ENCODE measurements around the gene ATF6.

The ATF6 gene

DNA sequence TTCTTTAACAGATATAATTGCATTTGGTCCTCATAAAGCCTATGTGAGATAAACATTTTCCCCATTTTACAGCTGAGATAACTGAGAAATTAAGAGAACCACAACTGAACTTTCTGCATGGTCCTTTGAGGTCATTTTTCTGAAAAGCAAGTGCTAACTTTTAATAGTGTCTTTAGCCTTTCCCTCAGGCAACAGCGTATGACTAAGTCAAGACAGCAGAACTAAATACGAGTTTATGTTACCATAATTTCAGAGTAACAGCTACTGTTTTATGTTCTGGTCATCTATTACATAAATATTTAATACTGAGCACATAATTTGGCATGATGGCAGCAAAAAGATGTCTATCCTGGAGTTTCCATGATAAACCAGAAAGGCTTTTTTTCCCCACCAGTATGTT lies 161.9 kb downstream of the ATF6 start:
- in situ Hi-C loops (cut with MboI; ENCODE audit: low sequenced_read_pairs) = no loop called here

DNA sequence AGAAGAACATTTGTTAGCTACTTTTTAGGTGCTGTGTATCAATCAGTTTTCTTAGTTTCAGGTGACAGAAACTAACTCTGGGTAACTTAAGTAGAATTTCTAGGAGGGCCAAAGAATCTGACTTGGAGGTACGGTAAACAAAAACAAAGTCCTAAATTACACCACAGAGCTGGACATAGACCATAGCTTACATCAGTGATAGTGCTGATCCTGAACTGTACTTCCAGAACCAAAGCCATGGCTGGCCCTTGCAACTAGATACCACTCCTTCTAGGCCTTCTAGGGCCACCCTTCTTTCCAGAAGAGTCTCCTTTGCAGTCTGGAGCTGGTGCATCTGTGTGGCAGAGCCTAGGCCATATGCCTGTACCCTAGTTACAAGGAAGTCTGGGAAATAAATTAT lies 163.0 kb downstream of the ATF6 start:
- in situ Hi-C loops (cut with MboI; ENCODE audit: low sequenced_read_pairs) = no loop called here

DNA sequence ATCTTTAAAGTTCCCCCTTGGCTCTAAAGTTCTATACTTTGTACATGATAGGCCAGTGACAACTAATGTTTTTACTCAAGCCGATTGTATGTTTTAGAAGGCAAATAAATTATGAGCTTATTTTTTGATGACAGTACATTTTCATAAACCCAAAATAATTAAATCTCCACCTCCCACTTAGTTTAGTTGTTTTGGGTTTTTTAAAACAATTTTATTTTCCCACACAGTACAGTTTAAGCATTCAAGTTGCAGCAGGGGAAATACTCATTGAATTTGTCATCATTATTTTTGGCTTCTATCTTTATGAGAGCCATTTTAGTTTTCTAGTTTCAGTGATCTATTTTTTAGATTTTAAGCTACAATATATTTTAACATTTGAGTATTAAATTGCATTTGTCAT lies 163.9 kb downstream of the ATF6 start:
- in situ Hi-C loops (cut with MboI; ENCODE audit: low sequenced_read_pairs) = no loop called here

DNA sequence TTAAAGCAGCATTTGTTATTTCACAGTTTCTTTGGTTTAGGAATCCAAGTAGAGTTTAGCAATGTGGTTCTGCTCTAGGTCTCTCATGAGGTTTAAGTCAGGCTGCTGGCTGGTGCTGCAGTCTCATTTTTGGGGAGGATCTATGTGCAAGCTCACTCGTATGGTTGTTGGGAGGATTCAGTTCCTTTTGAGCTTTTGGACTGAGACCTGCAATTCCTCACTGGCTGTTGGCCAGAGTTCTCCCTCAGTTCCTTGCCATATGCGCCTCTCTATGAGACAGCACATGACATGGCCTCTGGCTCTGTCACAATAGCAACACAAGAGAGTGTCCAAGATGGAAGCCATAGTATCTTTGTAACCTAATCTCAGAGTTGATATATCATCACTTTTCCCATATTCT lies 166.5 kb downstream of the ATF6 start:
- in situ Hi-C loops (cut with MboI; ENCODE audit: low sequenced_read_pairs) = no loop called here

DNA sequence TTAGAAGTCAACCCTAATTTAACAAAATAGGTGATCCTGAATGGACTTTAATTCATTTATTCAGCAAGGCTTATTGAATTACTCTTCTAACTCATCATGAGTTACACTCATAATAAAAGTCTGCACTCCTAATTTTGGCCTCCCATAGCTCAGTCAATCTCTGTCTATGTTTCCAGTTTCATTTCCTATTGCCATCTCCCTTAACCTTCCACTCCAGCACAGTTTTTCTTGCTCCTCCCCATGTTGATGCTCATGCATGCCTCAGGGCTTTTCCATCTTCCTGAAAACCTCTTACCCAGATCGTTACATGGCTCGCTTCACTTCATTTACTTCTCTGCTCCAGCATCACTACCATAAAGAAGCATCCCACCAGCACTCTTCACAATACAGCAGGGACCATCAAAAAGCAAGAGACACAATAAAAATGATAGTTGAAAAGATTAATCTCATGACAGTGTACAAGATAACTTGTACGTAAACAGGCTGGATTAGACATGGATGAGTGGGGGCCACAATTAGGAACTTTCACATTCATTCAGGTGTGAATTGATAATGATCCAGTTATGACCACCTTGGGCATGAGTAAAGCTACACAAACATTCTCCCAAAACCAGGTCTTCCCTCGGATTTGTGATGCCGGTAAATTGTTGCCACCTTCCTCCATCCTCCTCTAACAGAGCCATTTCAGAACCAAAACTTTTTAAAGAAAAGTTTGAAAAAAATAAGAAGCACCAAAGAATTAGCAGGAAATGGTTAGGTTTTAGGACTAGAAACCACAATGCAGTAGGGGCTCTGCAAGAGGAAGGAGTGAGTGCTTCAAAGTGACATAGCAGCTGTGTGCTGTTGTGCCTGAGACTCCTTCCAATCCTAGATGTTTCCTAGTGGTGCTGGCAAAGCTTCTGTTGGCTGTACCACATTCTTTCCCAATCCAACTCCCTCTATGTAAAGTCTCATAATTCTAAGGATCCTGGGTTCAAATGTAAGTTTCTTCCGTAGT lies 167.8 kb downstream of the ATF6 start:
- in situ Hi-C loops (cut with MboI; ENCODE audit: low sequenced_read_pairs) = no loop called here

DNA sequence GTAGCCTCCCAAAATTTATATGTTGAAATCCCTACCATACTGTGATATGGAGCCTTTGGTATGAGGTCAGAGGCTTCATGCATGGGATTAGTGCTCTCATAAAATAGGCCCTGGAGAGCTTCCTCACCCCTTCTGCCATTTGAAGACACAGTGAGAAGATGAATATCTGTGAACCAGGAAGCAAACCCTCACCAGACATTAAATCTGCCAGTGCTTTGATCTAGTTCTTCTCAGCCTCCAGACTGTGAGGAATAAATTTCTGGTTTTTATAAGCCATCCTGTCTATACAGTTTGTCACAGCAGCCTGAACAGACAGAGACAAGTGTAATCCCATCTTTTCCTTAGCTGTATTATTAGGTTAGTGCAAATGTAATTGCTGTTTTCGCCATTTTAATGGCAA lies 169.1 kb downstream of the ATF6 start:
- in situ Hi-C loops (cut with MboI; ENCODE audit: low sequenced_read_pairs) = no loop called here

DNA sequence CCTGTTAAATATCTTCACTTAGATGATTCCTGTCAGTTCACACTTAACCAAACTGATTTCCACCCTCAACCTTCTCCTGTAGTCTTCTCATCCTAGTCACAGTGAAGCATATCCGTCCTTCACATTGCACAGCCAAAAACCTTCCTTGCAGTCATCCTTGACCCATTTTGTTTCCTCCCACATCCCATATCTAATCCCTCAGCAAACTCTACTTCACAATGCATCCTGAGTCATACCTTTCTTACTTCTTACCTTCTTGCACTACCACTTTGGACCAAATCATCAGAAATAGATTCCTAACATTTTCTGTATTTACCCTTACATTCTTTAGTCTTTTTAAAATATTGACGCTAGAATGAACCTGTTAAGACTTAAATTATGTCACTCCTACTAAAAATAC lies 170.7 kb downstream of the ATF6 start:
- in situ Hi-C loops (cut with MboI; ENCODE audit: low sequenced_read_pairs) = no loop called here

DNA sequence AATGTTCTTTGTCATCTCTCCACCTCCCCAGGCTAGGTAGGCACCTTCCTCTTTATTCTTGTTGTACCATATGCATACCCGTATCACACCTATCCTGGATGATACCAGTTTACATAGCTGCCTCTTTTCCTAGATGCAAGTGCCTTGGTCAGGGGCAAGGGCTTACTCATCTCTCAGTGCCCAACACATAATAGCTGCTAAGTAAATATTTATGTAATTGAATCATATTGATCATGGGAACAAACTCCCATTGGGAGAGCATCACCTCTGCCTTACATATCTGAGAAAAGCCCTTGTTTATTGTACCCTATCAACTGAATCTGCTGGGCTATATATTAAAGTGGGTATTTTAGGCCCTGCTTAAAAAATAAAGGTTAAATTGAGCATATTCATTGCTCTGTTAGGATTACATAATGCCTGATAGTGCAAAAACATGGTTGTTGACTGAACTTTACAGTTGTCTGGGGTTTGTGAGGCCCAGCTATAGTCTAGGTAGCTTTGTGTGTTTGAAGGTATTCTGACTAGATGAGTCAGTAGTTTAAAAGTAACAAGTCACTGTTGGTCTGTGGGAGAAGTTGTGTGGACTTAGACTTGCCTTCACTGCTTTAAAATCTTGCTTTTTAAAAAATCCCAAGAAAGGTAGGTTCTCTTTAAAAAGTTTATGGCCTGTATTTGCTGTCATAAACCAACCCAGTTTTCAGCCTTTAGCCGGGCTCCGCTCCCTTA lies 174.9 kb downstream of the ATF6 start:
- in situ Hi-C loops (cut with MboI; ENCODE audit: low sequenced_read_pairs) = no loop called here

DNA sequence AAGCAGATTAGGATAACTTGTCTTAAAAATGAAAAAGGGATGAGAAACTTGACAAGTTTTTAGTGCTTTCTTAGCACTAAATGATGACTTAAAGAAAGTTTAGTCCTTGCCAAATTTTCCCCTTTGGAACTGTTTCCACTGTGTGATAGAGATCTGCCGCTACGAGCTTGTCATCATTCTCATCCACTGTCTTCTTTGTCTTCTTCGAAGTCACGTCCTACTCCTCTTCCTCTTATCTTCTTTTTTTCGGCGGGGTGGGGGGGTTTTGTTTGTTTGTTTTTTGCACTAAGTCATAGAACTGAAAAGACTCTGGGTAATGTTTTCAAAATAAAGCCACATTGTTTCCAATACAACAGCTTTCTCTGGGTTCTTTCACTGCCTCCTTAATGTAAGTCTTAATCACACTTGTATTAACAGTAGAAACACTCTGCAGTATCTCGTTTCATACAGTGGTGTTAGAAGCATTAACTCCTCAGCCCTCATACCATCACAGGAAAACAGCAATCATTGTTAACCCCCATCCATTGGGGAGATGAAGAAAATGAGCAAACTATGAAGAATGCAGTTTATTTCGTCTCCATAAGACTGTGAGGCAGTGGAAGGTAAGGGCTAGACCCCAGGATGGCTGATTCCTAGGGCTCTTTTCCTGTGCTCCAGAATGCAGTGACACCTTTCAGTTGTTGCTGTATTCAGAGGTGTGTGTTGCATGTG lies 175.8 kb downstream of the ATF6 start:
- in situ Hi-C loops (cut with MboI; ENCODE audit: low sequenced_read_pairs) = no loop called here

DNA sequence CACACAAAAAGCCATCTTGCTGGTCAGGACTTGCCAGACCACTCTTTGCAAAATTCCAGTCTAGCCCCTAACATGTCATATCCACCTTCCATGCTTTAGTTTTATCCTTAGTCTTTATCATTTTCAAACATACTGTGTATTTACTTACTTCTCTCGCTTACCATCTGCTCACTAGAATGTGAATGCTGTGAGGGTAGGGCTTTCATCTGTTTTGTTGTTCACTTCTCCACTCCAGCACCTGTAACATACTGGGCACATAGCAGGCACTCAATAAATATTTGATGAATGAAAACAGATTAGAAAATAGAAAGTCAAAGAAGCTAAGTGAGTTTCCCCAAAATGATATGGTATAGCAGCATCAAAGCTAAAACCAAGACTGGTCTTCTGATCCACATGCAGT lies 177.6 kb downstream of the ATF6 start:
- in situ Hi-C loops (cut with MboI; ENCODE audit: low sequenced_read_pairs) = no loop called here

DNA sequence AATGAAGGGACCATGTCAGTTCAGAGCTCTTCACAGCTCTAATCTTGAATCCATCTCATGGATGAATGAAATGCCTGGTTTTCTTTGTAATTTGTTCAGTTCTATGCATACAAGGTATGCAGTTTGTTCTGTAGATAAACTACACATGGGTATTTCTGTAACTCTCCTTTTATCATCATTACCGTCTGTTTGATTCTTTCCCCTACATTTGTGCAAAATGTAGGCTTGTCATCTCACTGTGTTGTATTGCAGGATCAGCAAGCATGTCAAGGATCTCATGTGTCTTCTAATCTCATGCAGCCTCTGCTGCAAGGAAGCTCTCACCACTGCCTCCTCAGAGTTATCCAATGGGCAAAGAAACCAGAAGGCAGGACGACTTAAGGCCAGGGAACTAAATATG lies 178.3 kb downstream of the ATF6 start:
- in situ Hi-C loops (cut with MboI; ENCODE audit: low sequenced_read_pairs) = no loop called here

DNA sequence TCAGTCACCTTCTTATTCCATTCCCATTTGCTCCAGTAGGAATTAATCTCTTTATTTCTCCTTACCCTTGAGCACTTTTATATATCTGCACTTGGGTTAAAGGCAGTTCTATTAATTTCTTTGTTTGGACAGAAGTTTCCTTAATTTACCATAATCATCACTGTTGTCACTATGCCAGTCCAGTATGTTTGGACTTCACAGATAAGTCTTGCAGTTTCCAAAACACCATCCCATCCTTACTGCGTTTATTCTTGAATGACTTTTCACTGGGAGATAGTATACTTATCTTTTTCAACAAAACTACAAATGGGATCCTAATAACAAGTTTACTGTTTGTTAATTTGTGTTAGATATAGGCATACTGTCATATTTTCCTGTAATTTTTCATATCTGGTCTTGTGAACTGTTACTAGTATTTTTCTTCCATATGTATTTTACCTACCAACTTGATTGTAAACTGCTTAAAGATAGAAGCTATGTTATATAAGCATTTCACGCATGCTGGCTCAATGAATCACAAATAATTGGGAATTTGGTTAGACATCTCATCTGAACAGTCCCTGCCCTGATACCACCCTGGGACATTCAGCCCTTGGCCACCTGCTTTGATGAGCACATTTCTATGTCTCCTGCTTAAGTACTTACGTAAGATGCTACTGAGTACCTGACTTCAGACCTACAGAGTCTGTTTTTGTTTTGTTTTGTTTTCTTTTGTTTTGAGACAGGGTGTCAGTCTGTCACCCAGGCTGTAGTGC lies 179.4 kb downstream of the ATF6 start:
- in situ Hi-C loops (cut with MboI; ENCODE audit: low sequenced_read_pairs) = no loop called here

DNA sequence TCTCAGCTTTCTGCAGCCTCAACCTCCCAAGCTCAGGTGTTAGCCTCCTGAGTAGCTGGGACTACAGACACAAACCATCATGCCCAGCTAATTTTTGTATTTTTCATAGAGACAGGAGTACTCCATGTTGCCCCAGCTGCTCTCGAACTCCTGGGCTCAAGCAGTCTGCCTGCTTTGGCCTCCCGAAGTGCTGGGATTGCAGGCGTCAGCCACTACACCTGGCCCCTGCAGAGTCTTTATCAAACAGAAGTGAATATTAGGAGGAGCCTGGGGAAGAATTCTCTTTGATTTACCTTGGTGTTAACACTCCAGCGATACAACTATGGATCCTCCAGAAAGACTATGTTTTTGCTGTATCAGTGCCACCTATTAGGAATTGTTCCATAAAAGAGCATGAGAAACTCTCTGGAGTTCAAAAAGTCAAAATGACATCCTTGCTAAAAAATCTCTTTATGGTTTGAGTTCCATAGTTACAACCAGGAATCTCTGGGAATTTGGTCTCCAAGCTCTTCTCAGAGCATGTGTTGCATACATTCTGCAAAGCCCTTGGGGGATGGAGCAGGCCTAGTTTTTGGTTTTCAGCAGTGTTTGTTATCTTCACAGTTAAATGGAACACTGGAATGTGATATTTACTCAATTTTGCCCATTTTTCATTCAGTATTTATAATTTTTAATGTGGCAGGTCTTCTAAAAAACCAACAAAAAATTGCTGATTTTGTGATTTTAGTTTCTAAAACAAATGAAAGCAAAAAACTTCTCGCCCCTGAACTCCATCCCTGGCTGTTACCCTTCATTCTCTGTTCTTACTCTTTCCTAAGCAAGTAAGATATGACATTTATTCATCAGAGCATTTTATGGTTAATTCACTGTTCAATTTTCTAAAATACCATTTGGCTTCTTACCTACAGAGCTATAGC lies 180.2 kb downstream of the ATF6 start:
- in situ Hi-C loops (cut with MboI; ENCODE audit: low sequenced_read_pairs) = no loop called here

DNA sequence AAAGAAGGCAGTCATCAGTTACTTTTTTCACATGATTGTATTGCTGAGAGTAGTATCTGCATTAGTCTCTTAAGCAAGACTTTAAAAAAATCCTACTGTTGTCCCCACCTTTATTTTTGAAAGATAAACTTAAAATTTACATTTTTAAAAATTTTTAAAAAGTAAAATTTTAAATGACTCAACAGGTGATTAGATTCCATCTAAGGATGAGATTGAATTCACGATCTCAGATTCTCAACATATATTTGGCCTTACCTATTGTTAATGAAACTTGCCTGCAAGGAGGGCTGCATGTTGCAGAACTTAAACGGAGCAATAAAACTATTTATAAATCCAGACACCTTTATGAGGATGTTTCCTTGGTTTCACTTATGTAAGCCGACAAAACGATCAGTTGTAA lies 182.3 kb downstream of the ATF6 start:
- in situ Hi-C loops (cut with MboI; ENCODE audit: low sequenced_read_pairs) = no loop called here

DNA sequence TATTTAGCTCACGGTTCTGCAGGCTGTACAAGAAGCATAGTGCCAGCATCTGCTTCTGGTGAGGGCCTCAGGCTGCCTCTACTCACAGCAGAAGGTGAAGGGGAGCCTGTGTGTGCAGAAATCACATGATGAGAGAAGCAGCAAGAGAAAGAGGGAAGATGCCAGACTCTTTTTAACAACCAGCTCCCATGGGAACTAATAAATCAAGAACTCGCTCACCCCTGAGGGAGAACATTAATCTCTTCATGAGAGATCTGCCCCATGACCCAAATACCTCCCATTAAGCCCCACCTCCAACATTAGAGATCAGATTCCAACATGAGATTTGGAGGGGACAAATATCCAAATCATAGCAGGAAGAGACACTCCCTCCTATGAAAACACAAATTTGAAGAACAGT lies 183.4 kb downstream of the ATF6 start:
- in situ Hi-C loops (cut with MboI; ENCODE audit: low sequenced_read_pairs) = no loop called here

DNA sequence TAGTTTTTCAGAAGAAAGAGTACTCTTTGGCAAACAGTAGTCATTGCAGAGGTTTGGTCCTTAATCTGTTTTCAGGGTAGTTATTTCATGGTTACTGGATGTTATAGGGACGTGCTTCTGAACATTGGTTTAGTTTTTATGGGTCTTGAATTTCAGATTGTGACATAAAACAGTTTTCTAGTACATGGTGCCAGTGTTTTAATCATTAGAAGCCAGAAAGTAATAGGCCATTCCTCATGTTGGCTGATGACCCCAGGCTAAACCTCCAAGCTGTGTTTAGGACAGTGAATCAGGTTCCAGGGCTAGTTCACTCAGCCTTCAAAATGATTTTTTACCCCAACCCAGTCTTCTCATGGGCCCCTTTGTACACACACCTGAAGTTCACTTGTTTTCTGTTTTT lies 184.3 kb downstream of the ATF6 start:
- in situ Hi-C loops (cut with MboI; ENCODE audit: low sequenced_read_pairs) = no loop called here

DNA sequence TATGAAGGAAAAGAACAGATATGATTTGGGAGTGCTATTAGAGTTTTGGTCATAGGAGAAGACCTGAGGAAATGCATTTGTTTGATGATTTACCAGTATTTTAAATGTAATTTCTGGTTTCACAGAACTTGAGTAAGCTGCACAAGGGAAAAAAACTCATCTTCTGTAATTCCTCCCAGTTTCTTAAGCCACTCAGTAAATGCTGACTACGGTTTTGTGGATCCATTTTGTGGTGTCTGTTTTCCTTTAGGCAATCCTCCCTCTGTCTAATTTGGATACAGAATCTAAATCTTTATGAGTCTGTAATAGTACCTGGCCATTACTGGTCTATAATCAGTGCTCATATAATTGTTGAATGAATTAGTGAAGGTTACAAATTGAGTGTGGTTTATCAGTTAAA lies 185.5 kb downstream of the ATF6 start:
- in situ Hi-C loops (cut with MboI; ENCODE audit: low sequenced_read_pairs) = no loop called here

DNA sequence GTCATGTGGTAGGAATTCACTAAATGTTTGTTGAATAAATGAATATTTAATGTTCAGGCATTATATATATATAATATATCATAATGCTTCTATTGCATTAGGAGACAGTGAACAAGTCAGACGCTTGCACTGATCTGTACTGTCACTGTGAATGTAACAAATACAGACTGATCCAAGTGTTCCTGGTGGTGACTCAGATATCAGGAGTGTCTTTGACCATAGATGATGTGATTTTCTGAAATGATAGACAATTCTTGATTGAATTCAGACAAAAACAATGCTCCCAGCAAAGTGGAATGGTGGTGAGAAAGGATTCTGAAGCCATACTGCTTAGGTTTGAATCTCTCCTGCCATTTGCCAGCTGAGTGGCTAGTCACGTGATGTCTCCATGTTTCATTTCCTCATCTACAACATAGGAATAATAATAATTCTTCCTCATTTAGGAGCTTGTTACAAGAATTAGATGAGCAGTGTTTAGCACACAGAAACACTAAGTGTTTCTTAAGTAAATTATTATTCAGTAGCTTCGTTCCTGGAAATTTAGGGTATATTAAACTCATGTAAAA lies 186.6 kb downstream of the ATF6 start:
- in situ Hi-C loops (cut with MboI; ENCODE audit: low sequenced_read_pairs) = no loop called here

DNA sequence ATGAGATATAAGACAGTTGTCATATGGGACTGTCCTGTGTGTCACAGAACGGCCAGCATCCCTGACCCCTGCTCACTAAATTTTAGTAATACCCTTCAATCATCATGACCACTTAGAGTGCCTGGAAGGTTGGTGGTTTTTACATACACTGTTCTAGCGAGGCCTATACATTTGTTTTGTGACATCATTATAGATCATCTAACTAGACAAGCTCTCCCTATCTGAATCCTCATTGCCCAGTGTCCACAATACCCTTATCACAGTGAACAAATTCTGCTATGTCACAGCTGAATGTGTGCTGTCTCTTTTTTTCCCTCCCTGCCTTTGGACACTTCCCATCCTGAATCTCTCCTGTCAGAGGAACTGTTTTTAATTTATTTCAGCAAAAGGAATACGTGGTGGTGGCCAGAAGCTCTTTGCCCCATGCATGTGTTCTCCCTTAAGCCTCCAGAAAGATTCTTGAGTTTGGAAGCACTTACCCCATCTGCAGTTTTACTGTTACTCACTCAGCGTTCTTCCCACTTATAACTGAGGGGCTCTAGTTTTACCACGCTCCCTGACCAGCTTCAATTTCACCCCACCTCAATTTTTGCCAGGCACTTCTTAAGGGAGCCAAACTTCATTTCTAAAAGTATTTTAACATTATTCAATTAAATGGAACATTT lies 187.3 kb downstream of the ATF6 start:
- in situ Hi-C loops (cut with MboI; ENCODE audit: low sequenced_read_pairs) = no loop called here
